SK-N-SH (cell line): ENCODE results near the gene FMNL1. TPM values are rescaled to one million over a fixed set of nuclear protein-coding genes. Genes with fewer than 3 reads are reported as not detected.

Source experiments
- CTCF ChIA-PET: fragments of 300-600, 350-600 bp; formaldehyde crosslinking; extraction: SDS; loops from one replicate; lab custom pipeline; 2021; lab: Yijun Ruan, JAX
- POLR2A ChIA-PET: fragments of 350-600 bp; sonication (Branson Sonifier 250); formaldehyde crosslinking; extraction: SDS; loops from one replicate; lab custom pipeline; 2020; ENCODE audit warnings: antibody characterized with exemption, inconsistent platforms; lab: Yijun Ruan, JAX
- DNase-seq: peaks from one replicate; pipeline ENCODE4 v3.0.0; 2012
- H2AFZ ChIP-seq: fragments of 200-600 bp; sonication (generic); 2 replicates; pipeline ENCODE4 v1.8.1; 2016; ENCODE audit warnings: antibody characterized with exemption, mild to moderate bottlenecking, low read depth
- H3F3A ChIP-seq: fragments of 200-600 bp; sonication (generic); replicated peaks from 2 replicates; pipeline ENCODE3; 2016; ENCODE audit warnings: antibody characterized with exemption, mild to moderate bottlenecking; ENCODE audit not compliant: insufficient read depth
- H3K27ac ChIP-seq, 2 experiments: fragments of 200-500 bp in 1 of 2; fragments of 200-600 bp in 1 of 2; sonication (Bioruptor generic) in 1 of 2; sonication (generic), shearing (Covaris generic) in 1 of 2; 2 replicates each; pipeline versions ENCODE4 v1.5.1 to v1.6.1; 2014 to 2016; ENCODE audit warnings: low read depth in 2 of 2, inconsistent platforms in 1 of 2, low read length in 1 of 2, mild to moderate bottlenecking in 1 of 2, mixed read lengths in 1 of 2
- H3K27me3 ChIP-seq: fragments of 200-600 bp; sonication (generic), shearing (Covaris generic); 2 replicates; pipeline ENCODE4 v1.6.1; 2016; ENCODE audit warnings: mixed run types; ENCODE audit not compliant: insufficient read depth
- H3K36me3 ChIP-seq, 2 experiments: fragments of 200-500 bp in 1 of 2; fragments of 200-600 bp in 1 of 2; sonication (Bioruptor generic) in 1 of 2; sonication (generic) in 1 of 2; replicated peaks in 1 of 2; 2 replicates each; pipeline versions ENCODE3 to v1.5.1; 2014 to 2016; ENCODE audit warnings: low read length in 1 of 2, mild to moderate bottlenecking in 1 of 2; ENCODE audit not compliant: insufficient read depth in 2 of 2, control insufficient read depth in 1 of 2
- H3K4me1 ChIP-seq, 2 experiments: fragments of 200-500 bp in 1 of 2; fragments of 200-600 bp in 1 of 2; sonication (Bioruptor generic) in 1 of 2; sonication (generic), shearing (Covaris generic) in 1 of 2; 2 replicates each; pipeline versions ENCODE4 v1.5.1 to v1.6.1; 2014 to 2016; ENCODE audit warnings: low read depth in 1 of 2, low read length in 1 of 2, mixed run types in 1 of 2; ENCODE audit not compliant: insufficient read depth in 2 of 2, control insufficient read depth in 1 of 2
- H3K4me2 ChIP-seq: fragments of 200-600 bp; sonication (generic), shearing (Covaris generic); 2 replicates; pipeline ENCODE4 v1.6.1; 2017; ENCODE audit warnings: mixed run types
- H3K4me3 ChIP-seq, 2 experiments: fragments of 200-500 bp in 1 of 2; fragments of 200-600 bp in 1 of 2; sonication (Bioruptor generic) in 1 of 2; sonication (generic), shearing (Covaris generic) in 1 of 2; 2 replicates each; pipeline versions ENCODE4 v1.5.1 to v1.8.1; 2014 to 2016; ENCODE audit warnings: low read depth in 2 of 2, inconsistent platforms in 1 of 2, low read length in 1 of 2, mild to moderate bottlenecking in 1 of 2, mixed read lengths in 1 of 2, moderate library complexity in 1 of 2
- H3K79me2 ChIP-seq: fragments of 200-600 bp; sonication (generic); 2 replicates; pipeline ENCODE4 v1.8.1; 2017; ENCODE audit warnings: mild to moderate bottlenecking; ENCODE audit not compliant: insufficient read depth
- H3K9ac ChIP-seq: fragments of 200-600 bp; sonication (generic); 2 replicates; pipeline ENCODE4 v1.6.1; 2017; ENCODE audit warnings: mixed run types
- H3K9me2 ChIP-seq: fragments of 200-600 bp; sonication (generic); 2 replicates; pipeline ENCODE4 v1.6.1; 2017; ENCODE audit warnings: mixed run types
- H3K9me3 ChIP-seq: fragments of 200-600 bp; sonication (generic); 2 replicates; pipeline ENCODE4 v1.6.1; 2017; ENCODE audit warnings: mixed run types, mild to moderate bottlenecking, moderate library complexity
- H4K20me1 ChIP-seq: fragments of 200-600 bp; sonication (generic); 2 replicates; pipeline ENCODE4 v1.6.1; 2017; ENCODE audit warnings: mild to moderate bottlenecking, mixed run types; ENCODE audit not compliant: insufficient read depth
- EZH2phosphoT487 ChIP-seq: fragments of 200-600 bp; sonication (generic); IDR thresholded peaks from 2 replicates; pipeline ENCODE4 v1.6.1; 2017; ENCODE audit warnings: low read depth, mixed run types, mild to moderate bottlenecking, antibody characterized with exemption, moderate library complexity, borderline replicate concordance
- GABPA ChIP-seq: IDR thresholded peaks from 2 replicates; pipeline ENCODE4 v1.4.0; 2012; ENCODE audit warnings: low read depth, mild to moderate bottlenecking
- JUND ChIP-seq: IDR thresholded peaks from 2 replicates; pipeline ENCODE4 v1.4.0; 2012
- MEF2A ChIP-seq: IDR thresholded peaks from 2 replicates; pipeline ENCODE4 v1.4.0; 2012; ENCODE audit warnings: low read depth, borderline replicate concordance
- MXI1 ChIP-seq: IDR thresholded peaks from 2 replicates; pipeline ENCODE4 v1.6.1; 2012; ENCODE audit warnings: mild to moderate bottlenecking, low read depth, low read length, improper control_type of control experiment
- RAD21 ChIP-seq: IDR thresholded peaks from 2 replicates; pipeline ENCODE4 v1.6.1; 2012; ENCODE audit warnings: mild to moderate bottlenecking, low read length
- TAF1 ChIP-seq: IDR thresholded peaks from 2 replicates; pipeline ENCODE4 v1.6.1; 2012; ENCODE audit warnings: low read depth, mild to moderate bottlenecking, low read length, moderate library complexity, borderline replicate concordance
- USF1 ChIP-seq: IDR thresholded peaks from 2 replicates; pipeline ENCODE4 v1.4.0; 2012; ENCODE audit warnings: low read depth, borderline replicate concordance
- USF2 ChIP-seq: fragments of 150-350 bp; IDR thresholded peaks from 2 replicates; pipeline ENCODE4 v1.6.1; 2017; ENCODE audit warnings: antibody characterized with exemption, low read length, low read depth, borderline replicate concordance
- WGBS: methylation state at CpG from one replicate; pipeline ENCODE4 v1.1.6; 2017; ENCODE audit warnings: low lambda C conversion rate; 5-methylcytosine and 5-hydroxymethylcytosine counted together
- polyA plus RNA-seq, 3 experiments: library from polyadenylated mRNA; depleted of rRNA; stranded (reverse); fragments of >200 nt; gene quantifications; 2 replicates each; pipeline ENCODE4 v1.2.3, GENCODE V29; 2012
- TF ChIP-seq, protein P1 (sequence below): IDR thresholded peaks from 2 replicates; pipeline ENCODE4; 2012
- TF ChIP-seq, protein P2 (sequence below): IDR thresholded peaks from 2 replicates; pipeline ENCODE4 v1.4.0; 2012; ENCODE audit warnings: low read depth

The FMNL1 gene
- polyA plus RNA-seq, 1 of the 3 experiments (the other 2 are of a cell fraction), result 2.8 TPM

DNA sequence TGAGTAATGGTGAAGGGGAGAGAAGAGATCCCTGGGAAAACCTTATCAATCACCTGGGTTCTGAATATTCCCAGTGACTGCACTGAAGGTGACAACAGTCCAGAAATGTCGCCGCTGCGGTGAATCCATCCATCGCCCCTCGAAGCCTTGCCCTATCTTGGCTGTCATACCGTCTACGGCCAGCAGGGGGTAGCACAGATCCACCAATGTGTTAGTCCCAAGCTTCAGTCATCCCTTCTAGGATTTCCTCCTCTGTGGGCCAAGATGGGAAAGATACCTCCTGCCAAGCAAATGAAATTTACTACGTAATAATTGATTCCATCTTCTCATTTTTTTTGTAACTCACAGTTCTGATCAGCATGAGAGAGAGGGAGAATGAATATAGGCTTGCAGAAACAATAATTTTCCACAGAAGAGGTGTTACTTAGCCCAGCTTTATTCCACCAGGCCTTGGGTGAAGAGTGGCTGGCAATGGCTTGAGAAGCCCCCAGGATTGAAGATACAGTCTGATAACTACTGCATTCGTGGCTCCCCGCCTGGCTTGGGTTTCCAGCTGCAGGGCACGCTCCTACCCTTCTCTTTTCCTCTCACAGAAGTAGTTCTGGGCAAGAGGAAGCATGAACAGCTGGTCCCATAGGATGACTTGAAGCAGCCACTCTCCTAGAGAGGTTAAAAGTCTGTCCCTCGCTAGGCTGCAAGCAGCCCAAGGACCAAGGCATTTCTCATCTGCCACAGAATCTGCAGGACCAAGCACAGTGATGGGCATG, 2.6 kb upstream of the FMNL1 start (continued):
- no peak for TF ChIP-seq USF2
- TF ChIP-seq TAF1, result no peak
- TF ChIP-seq GABPA, result no peak
- TF ChIP-seq MEF2A, result no peak
- TF ChIP-seq EZH2phosphoT487, result no peak
- TF ChIP-seq, protein P1, sequence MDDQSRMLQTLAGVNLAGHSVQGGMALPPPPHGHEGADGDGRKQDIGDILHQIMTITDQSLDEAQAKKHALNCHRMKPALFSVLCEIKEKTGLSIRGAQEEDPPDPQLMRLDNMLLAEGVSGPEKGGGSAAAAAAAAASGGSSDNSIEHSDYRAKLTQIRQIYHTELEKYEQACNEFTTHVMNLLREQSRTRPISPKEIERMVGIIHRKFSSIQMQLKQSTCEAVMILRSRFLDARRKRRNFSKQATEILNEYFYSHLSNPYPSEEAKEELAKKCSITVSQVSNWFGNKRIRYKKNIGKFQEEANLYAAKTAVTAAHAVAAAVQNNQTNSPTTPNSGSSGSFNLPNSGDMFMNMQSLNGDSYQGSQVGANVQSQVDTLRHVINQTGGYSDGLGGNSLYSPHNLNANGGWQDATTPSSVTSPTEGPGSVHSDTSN, result no peak
- TF ChIP-seq JUND, result no peak
- peak; percentile 100 for TF ChIP-seq RAD21
- no peak for TF ChIP-seq MXI1
- TF ChIP-seq, protein P2, sequence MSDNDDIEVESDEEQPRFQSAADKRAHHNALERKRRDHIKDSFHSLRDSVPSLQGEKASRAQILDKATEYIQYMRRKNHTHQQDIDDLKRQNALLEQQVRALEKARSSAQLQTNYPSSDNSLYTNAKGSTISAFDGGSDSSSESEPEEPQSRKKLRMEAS, result no peak

GRCh38 chr17:45220079-45220478, 1.6 kb upstream of the FMNL1 start:
- Histone ChIP-seq H3K4me1 (peaks cover 0 to 29% of the 10 kb centered on the region in 2 experiments; a peak in 1 of 4 replicates), H3K9ac (no peak overlapping the region), H3K9me2 (no peaks in the 10 kb centered on the region), H3K79me2 (no peaks in the 10 kb centered on the region), H3K27me3 (no peaks in the 10 kb centered on the region), H3K9me3 (no peaks in the 10 kb centered on the region), H3K4me3 (no peak overlapping the region), H2AFZ (no peak overlapping the region), H3K27ac (no peak overlapping the region), H3F3A (peaks cover 12% of the 10 kb centered on the region), H3K36me3 (no peaks in the 10 kb centered on the region), H4K20me1 (no peaks in the 10 kb centered on the region)
- DNase-seq, result no peak
- CTCF ChIA-PET, result interaction anchor here (1.2 to 16.2 kb wide), 13 partner anchors 11 to 205 kb away, joined by 4 to 260 read pairs (median 16); partner anchors contain the start of gene ACBD4
- TF ChIP-seq JUND, result no peak
- TF ChIP-seq USF2, result no peak
- TF ChIP-seq USF1, result no peak
- TF ChIP-seq, protein P1, result no peak
- TF ChIP-seq, all 33 proteins: peak for 0
- H3K4me2 ChIP-seq, result no peak overlapping the region
- 100% methylated on average over 1 of the region's 3 CpGs for WGBS
- POLR2A ChIA-PET, result no interaction called here
